Colon (tissue), 2 donors: ENCODE data around the gene IGFLR1.
A peak's percentile ranks its signal among the peaks of the same experiment; 100 is the strongest.

Experiments
- FAIRE-seq: peaks from 2 replicates; lab custom pipeline; 2012; peaks lifted over from hg19 to GRCh38; lab: Jason Lieb, UNC
- donor health status: control.
- donor health status: control.

The IGFLR1 gene

DNA sequence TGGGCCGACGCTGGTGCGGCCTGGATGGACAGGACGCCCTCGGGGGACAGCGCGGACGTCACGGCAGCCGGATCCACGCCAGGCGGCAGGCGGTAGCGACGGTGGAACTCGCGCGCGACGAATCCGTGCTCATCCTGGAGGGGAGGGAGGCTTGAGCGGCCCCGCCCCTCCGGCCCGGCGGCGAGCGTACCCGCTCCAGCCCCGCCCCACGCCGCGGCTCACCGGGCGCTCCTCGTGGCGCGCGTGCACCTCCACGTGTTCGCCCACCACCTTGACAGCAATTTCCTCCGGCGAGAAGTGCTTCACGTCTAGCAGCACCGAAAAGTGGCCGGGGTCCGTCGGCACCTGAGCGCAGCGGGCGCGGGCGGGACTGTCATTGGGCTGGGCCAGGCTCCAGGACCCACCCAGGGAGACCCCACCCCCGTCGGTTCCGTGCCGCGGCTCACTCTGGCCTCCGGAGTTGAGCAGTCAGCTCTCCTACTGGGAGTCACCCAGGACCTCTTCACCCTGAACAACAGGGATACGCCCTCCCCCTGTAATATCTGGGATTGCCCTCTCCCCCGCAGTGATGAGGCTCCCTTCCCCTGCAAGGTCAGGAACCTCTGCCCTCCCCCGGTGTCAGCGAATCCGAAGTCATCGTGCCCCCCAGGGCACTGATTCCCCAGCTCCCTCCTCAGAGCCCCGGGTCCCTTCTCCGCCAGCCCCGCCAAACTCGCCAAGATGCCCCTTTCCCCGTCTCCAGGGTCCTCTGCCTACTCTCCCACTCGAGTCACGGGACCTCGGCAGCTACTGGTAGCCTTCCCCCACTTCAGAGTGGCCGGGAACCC lies 13.5 kb upstream of the IGFLR1 start:
- FAIRE-seq: no peak

DNA sequence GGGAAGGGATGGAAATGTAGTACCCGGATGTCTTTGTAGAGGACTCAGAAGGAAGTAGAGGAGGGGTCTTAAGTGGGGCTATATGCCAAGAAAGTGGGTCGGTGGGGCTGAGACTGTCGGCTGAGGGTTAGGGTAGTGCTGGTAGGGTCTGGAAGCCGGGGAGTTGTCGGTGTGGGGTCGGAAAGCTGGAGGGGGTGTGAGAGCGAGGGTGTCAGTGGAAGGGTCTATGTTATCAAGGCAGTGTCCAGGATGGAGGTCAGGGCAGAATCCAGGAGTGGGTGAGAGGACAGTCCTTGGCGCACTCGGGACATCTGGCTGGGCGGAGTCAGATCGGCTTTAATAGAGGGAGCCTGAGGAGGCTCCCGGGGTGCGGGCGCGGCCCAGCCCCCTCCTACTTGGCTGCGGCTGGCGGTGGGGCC lies 12.9 kb upstream of the IGFLR1 start:
- FAIRE-seq: no peak

- FAIRE-seq: no peak
Measured at GRCh38 chr19:35754370-35755130, 12.3 kb upstream of the IGFLR1 start.

DNA sequence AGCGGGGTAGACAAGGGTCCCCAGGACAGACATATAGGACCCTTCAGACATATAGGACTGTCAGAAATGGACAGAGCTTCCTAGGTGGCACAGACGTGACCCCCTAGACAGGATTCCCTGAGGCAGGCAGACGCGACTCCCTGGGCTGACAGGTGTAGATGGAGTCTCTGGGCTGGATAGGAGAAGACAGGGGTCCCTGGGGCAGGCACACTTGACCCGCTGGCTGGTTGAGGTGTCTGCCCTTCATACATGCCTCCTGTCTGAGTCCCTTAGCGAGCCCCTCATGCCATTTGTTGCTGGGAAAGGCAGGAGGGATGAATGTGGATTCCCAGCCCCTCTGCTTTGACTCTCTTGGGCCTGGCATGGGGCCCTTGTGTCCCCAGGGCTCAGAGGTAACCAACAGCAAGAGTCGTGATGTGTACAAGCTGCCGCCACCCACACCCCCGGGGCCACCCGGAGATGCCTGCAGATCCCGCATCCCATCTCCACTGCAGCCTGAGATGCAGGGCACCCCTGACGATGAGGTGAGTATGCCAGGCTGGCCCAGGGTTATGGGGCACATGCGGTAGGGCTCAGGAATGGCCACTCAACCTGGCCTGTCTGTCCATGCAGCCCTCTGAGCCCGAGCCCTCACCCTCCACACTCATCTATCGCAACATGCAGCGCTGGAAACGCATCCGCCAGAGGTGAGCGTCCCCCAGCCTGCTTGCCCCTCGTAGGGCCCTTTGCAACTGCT lies 11.6 kb upstream of the IGFLR1 start:
- no peak for FAIRE-seq

DNA sequence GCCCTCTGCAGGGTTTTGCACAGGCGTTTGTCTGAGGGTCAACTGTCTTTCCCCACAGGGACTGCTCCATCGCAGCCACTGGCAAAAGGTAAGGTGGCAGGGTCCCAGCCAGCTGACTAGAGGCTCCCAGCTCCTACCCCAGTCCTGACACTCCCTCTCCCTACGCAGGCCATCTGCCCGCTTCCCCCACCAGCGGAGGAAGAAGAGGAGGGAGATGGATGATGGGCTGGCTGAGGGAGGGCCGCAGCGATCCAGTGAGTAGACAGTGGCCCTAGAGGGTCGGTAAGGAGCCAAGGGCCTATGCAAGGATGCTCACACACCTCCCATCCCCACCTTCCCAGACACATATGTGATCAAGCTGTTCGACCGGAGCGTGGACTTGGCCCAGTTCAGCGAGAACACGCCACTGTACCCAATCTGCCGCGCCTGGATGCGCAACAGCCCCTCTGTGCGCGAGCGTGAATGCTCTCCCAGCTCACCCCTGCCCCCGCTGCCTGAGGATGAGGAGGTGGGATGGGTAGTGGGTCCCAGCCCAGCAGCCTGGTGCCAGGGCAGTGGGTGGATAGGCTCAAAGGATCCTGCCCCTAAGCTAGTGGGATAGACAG lies 10.6 kb upstream of the IGFLR1 start:
- no peak for FAIRE-seq

- FAIRE-seq: no peak
Measured at GRCh38 chr19:35751839-35752745, 9.8 kb upstream of the IGFLR1 start.

GRCh38 chr19:35750167-35750566 lies 7.9 kb upstream of the IGFLR1 start:
- no peak for FAIRE-seq

GRCh38 chr19:35748106-35749020 lies 6.1 kb upstream of the IGFLR1 start, which contains the start of gene LIN37:
Gene LIN37, plus strand, starts transcription at chr19:35748576. Its CDS starts 149 bp downstream, at chr19:35748725.
- peak; percentile 87 for FAIRE-seq

DNA sequence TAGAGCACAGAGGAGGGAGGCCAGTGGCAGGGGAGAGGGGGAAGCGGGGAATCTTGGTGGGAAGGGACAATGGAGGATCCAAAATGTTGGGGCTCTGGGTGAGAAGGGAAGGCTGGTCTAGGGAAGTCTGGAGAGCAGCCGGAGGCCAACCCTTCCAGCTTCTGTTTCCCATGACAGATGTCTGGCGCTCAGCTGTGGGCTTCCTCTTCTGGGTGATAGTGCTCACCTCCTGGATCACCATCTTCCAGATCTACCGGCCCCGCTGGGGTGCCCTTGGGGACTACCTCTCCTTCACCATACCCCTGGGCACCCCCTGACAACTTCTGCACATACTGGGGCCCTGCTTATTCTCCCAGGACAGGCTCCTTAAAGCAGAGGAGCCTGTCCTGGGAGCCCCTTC lies 4.3 kb upstream of the IGFLR1 start:
- FAIRE-seq: no peak

- no peak for FAIRE-seq
Measured at GRCh38 chr19:35746087-35746462, 3.8 kb upstream of the IGFLR1 start.

GRCh38 chr19:35745328-35746086 lies 3.3 kb upstream of the IGFLR1 start, which contains the start of the genes PSENEN and U2AF1L4:
Gene PSENEN, plus strand, starts transcription at chr19:35745651. Its CDS starts 280 bp downstream, at chr19:35745931.
Gene U2AF1L4, minus strand, starts transcription at chr19:35745418. Its CDS starts 27 bp downstream, at chr19:35745391.
- FAIRE-seq: peak; percentile 36

DNA sequence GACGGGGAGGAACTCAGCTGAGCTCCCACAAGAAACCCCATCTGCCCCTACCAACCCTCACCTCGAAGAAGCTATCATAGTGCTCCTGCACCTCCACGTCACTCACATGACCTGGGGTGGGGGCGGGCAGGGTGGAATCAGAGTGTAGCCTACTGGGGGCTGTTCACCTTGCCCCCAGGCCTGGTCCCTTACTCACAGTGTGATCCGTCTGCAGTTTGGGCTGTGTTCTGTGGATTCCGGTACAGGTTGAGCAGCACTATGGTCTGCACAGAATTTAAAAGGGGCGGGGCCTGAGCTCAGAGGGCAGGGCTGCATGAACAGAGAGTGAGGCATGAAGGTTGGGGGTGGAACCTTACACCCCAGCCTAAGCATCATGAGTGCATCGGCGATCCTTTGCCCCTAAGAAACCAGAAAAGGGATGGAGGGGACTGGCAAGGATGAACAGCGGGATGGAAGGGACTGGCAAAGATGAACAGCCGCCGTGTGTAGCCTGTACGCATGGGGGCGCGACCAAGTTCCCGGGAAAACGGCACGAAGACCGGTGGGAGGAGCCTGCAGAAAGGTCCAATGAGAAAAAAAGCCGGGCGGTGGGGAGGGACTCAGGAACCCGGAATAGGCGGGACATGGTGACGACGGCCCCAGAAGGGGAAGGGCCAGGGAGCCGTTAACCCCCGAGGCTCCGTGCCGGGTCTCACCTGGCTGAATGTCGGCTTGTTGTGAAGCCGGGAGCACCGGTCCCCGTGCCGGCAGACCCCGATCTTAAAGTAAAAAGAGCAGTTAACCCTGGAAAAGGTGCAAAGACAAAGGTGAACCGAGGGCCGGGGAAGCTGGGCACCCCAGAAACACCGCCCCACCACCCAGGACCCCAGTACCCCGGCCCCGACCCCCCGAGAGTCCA lies 2.4 kb upstream of the IGFLR1 start:
- FAIRE-seq: no peak

GRCh38 chr19:35743640-35744429 lies 1.6 kb upstream of the IGFLR1 start:
- FAIRE-seq: no peak

- FAIRE-seq: no peak
Measured at GRCh38 chr19:35741203-35741515, 1.1 kb downstream of the IGFLR1 start.

DNA sequence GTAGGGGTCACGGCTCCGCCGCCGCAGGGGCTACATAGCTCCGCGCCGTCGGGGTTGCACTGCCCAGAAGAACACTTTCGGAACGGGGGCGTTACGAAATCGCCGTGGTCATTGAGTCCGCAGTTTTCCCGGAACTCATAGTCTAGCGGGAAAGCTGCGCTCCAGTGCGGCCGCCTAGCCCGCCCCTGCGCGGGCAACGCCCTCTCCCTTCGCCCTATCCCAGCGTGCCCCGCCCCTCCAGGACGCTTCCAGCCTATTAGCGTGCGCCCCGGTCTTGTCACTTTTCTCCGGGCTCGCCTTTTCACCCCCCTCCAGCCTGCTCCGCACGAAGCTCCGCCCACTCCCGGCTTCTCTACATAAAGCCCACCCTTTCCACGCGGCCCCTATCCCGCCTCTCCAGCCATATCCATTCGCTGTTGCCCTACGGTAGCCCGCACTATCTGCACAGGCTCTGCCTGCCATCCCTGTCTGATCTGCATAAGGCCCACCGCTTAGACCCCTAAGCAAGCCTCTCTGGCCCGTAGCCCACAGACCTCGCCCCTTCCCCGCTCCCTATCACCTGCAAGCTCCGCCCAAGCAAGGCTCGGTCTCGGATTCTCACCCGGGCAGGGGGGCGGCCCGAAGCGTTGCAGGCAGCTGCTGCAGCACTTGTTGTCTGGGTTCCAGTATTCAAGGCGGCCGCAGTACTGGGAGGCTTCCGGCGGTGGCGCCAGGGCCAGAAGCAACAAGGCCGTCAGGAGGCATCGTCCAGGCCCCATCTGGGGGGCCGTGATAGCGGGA lies 1.6 kb downstream of the IGFLR1 start:
- FAIRE-seq: no peak

GRCh38 chr19:35740108-35740422 lies 2.2 kb downstream of the IGFLR1 start:
- no peak for FAIRE-seq
